Trophoblast cell (in vitro differentiated cells and primary cell): ENCODE measurements around the gene MTMR1.

ENCODE experiments used
- DNase-seq, 2 donors: peaks; one replicate each; pipeline ENCODE4 v3.0.0-alpha.2; 2016
- H2AFZ ChIP-seq: 2 replicates; pipeline ENCODE4 v1.6.1; 2013; ENCODE audit warnings: low read length, moderate library complexity, mild to moderate bottlenecking; ENCODE audit not compliant: insufficient read depth, poor library complexity
- H2AK5ac ChIP-seq: 2 replicates; pipeline ENCODE4 v1.6.1; 2013; ENCODE audit warnings: mild to moderate bottlenecking, low read length
- H2BK120ac ChIP-seq: 2 replicates; pipeline ENCODE4 v1.6.1; 2013; ENCODE audit warnings: low read length, mild to moderate bottlenecking, moderate library complexity; ENCODE audit not compliant: insufficient read depth, poor library complexity
- H2BK12ac ChIP-seq: 2 replicates; pipeline ENCODE4 v1.6.1; 2013; ENCODE audit warnings: mild to moderate bottlenecking, low read length, moderate library complexity
- H2BK5ac ChIP-seq: 2 replicates; pipeline ENCODE4 v1.6.1; 2013; ENCODE audit warnings: low read length, low read depth, moderate library complexity, mild to moderate bottlenecking; ENCODE audit not compliant: poor library complexity
- H3K14ac ChIP-seq: 2 replicates; pipeline ENCODE4 v1.6.1; 2013; ENCODE audit warnings: mild to moderate bottlenecking, low read length
- H3K18ac ChIP-seq: 2 replicates; pipeline ENCODE4 v1.6.1; 2013; ENCODE audit warnings: mild to moderate bottlenecking, low read length
- H3K23ac ChIP-seq: 2 replicates; pipeline ENCODE4 v1.6.1; 2013; ENCODE audit warnings: low read length
- H3K27ac ChIP-seq: 2 replicates; pipeline ENCODE4 v1.5.1; 2013; ENCODE audit warnings: low read depth, mild to moderate bottlenecking, inconsistent platforms, low read length, moderate library complexity
- H3K27me3 ChIP-seq: 2 replicates; pipeline ENCODE4 v1.6.1; 2013; ENCODE audit warnings: inconsistent platforms, mild to moderate bottlenecking, low read length, moderate library complexity; ENCODE audit not compliant: insufficient read depth
- H3K36me3 ChIP-seq, 2 experiments: 1 replicate in 1 of 2; 2 replicates in 1 of 2; pipeline ENCODE4 v1.6.1; 2013; ENCODE audit warnings: low read length in 2 of 2, mild to moderate bottlenecking in 2 of 2, moderate library complexity in 1 of 2; ENCODE audit not compliant: insufficient read depth in 2 of 2, control insufficient read depth in 1 of 2
- H3K4ac ChIP-seq: 2 replicates; pipeline ENCODE4 v1.6.1; 2013; ENCODE audit warnings: low read depth, mild to moderate bottlenecking, low read length, moderate library complexity
- H3K4me1 ChIP-seq, 2 experiments: 1 replicate in 1 of 2; 2 replicates in 1 of 2; pipeline ENCODE4 v1.6.1; 2013; ENCODE audit warnings: low read length in 2 of 2, mild to moderate bottlenecking in 2 of 2, moderate library complexity in 1 of 2; ENCODE audit not compliant: insufficient read depth in 2 of 2, control insufficient read depth in 1 of 2
- H3K4me2 ChIP-seq: 2 replicates; pipeline ENCODE4 v1.6.1; 2013; ENCODE audit warnings: inconsistent platforms, mild to moderate bottlenecking, low read length, moderate library complexity
- H3K4me3 ChIP-seq: 2 replicates; pipeline ENCODE4 v1.5.1; 2013; ENCODE audit warnings: mild to moderate bottlenecking, low read depth, low read length, inconsistent platforms
- H3K79me1 ChIP-seq: one replicate; pipeline ENCODE4 v1.6.1; 2013; ENCODE audit warnings: low read length
- H3K79me2 ChIP-seq: 2 replicates; pipeline ENCODE4 v1.6.1; 2013; ENCODE audit warnings: low read length, mild to moderate bottlenecking; ENCODE audit not compliant: control insufficient read depth, insufficient read depth, poor library complexity
- H3K9ac ChIP-seq: 2 replicates; pipeline ENCODE4 v1.6.1; 2013; ENCODE audit warnings: mild to moderate bottlenecking, low read length
- H3K9me3 ChIP-seq: 2 replicates; pipeline ENCODE4 v1.6.1; 2013; ENCODE audit warnings: low read depth, mild to moderate bottlenecking, control low read depth, inconsistent platforms, low read length; ENCODE audit not compliant: insufficient read depth
- H4K12ac ChIP-seq: 2 replicates; pipeline ENCODE4 v1.6.1; 2013; ENCODE audit warnings: low read depth, mild to moderate bottlenecking, low read length, moderate library complexity
- H4K8ac ChIP-seq: 2 replicates; pipeline ENCODE4 v1.6.1; 2013; ENCODE audit warnings: low read depth, mild to moderate bottlenecking, low read length, moderate library complexity
- H4K91ac ChIP-seq: one replicate; pipeline ENCODE4 v1.6.1; 2013; ENCODE audit warnings: low read depth, mild to moderate bottlenecking, low read length, moderate library complexity
- WGBS: extraction: QIAGEN DNeasy Blood & Tissue Kit; methylation state at CpG from one replicate; pipeline ENCODE4 v1.1.7; 2013; ENCODE audit warnings: missing lambda C conversion rate; ENCODE audit not compliant: insufficient read length, insufficient coverage; ENCODE audit errors: extremely low coverage; 5-methylcytosine and 5-hydroxymethylcytosine counted together

MTMR1 gene

DNA sequence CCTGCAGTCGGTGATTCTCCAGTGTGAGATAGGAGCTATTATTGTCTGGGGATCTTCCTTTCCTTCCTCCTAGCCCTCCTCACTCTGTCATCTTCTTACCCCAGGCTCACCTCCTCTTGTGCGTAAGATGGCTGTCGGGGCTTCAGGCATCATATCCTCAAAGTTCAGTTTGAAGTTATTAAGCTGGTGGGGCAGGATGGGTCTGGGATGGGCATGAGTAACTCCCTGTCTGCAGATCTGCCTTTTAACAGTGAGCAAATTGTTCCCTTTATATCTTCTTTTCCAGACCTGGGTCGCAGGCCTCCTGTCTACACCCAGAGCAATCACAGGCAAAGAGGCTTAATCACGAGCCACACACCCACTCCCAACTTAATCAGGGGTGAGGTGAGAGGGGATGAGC lies 900 bp upstream of the MTMR1 start:
- no peak overlapping the region for H4K12ac ChIP-seq
- no peak overlapping the region for H2AFZ ChIP-seq
- H3K18ac ChIP-seq = no peak overlapping the region
- peaks cover 5% of the 10 kb centered on the region for H3K79me2 ChIP-seq
- peaks cover 13% of the 10 kb centered on the region for H3K79me1 ChIP-seq
- no peak overlapping the region for H2BK12ac ChIP-seq
- H3K9ac ChIP-seq = no peak overlapping the region
- no peaks in the 10 kb centered on the region for H3K27me3 ChIP-seq
- no peak overlapping the region for H2AK5ac ChIP-seq
- H3K4me3 ChIP-seq = no peak overlapping the region
- H3K4me2 ChIP-seq = peak overlapping the region; percentile 81
- H3K4ac ChIP-seq = no peak overlapping the region
- no peak overlapping the region for H3K27ac ChIP-seq
- H3K36me3 ChIP-seq = no peaks in the 10 kb centered on the region
- H3K4me1 ChIP-seq = peaks cover 11 to 18% of the 10 kb centered on the region in 2 experiments
- no peak overlapping the region for H3K23ac ChIP-seq
- H4K8ac ChIP-seq = no peak overlapping the region
- no peaks in the 10 kb centered on the region for H3K9me3 ChIP-seq
- no peak overlapping the region for H2BK120ac ChIP-seq
- no peak overlapping the region for H2BK5ac ChIP-seq
- H4K91ac ChIP-seq = no peak overlapping the region
- no peak overlapping the region for H3K14ac ChIP-seq
- DNase-seq = no peak
- WGBS = no CpG with 5 or more reads among the region's 5 CpGs

DNA sequence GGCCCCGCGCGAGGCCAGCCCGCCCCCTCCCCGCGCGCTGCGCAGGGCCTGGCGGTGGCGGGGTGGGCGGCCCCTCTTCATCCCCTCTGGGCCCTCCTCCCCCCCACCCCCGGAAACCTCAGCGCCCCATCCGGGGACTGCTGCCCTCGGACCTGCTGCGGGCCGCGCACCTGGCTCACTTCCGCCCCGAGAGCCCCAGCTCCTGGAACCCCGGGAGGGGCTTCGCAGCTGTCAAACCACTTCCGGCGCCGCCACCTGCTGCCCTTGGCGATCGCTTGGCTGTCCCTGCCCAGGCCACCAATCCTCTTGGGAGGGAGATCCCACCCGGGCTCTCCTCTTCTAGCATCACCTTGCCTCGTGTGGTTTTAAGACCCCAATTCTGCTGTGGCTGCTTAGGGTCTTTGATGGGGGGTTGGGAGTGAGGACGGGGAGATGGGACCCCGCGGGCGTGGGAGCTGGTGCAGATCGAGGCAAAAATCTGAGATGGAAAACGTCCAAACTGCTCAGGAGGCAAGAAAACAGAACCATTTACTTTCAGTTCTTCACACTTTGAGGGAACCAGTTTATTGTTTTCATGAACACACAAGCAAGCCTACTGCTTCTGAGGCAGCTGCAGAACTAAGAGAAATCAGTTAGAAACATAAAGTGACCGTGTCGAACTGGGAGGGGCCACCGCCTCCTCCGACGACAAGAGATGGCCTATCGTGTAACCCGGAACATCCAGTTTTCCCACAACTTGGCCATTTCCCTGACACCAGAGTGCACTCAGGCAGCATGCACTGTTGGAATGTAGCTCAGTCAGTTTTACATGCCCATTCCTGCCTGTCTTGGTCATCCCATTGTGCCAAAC lies 754 bp downstream of the MTMR1 start:
- no peak overlapping the region for H2BK5ac ChIP-seq
- no peak overlapping the region for H3K18ac ChIP-seq
- H4K91ac ChIP-seq = peak overlapping the region; percentile 89
- H3K79me2 ChIP-seq = peaks cover 5% of the 10 kb centered on the region
- no peak overlapping the region for H3K23ac ChIP-seq
- H3K4ac ChIP-seq = no peak overlapping the region
- H2BK12ac ChIP-seq = no peak overlapping the region
- no peaks in the 10 kb centered on the region for H3K9me3 ChIP-seq
- H3K27ac ChIP-seq = peak overlapping the region; percentile 91
- peaks cover 13% of the 10 kb centered on the region for H3K79me1 ChIP-seq
- H3K4me2 ChIP-seq = peak overlapping the region; percentile 83
- peak overlapping the region; percentile 35 for H4K8ac ChIP-seq
- peak; percentile 87 to 92 for DNase-seq
- H3K36me3 ChIP-seq = no peaks in the 10 kb centered on the region
- no peak overlapping the region for H3K14ac ChIP-seq
- H4K12ac ChIP-seq = peak overlapping the region; percentile 12
- H2AFZ ChIP-seq = no peak overlapping the region
- H2BK120ac ChIP-seq = no peak overlapping the region
- no peaks in the 10 kb centered on the region for H3K27me3 ChIP-seq
- no CpG with 5 or more reads among the region's 42 CpGs for WGBS
- H3K9ac ChIP-seq = peak overlapping the region; percentile 47
- H3K4me3 ChIP-seq = peak overlapping the region; percentile 80
- H3K4me1 ChIP-seq = peaks cover 11 to 15% of the 10 kb centered on the region in 2 experiments
- H2AK5ac ChIP-seq = no peak overlapping the region

DNA sequence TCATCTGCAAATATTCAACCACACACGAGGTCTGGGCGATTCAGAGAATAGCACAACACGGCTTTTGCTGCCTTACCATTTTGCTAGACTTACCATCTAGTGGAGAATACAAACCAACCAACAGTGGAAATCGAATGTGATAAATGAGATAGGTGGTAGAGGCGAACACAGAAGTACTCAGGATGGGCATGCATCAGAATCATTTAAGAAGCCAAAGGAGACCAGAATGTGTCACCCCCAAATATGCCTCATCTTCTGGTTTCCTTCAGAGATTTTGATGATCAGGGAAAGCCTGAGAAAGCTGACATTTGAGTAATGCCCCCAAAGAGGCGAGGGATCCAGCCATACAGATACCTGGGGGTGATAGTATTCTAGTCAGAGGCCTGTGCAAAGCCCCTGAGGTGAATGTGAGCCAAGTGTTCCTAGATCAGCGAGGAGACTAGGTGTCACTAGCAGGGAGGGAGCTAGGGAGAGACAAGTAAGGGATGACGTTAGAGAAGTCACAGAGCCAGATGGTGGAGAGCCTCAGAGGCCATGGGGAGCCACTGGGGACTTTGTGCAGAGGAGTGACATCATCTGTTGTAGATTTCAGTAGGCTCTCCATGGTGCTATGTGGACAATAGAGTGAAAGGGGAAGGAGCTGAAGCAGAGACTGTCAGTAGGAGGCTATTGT lies 1.7 kb downstream of the MTMR1 start:
- Histone ChIP-seq H4K8ac (peak overlapping the region; percentile 49), H2AFZ (no peak overlapping the region), H3K18ac (no peak overlapping the region), H2BK120ac (peak overlapping the region; percentile 60), H3K9me3 (no peaks in the 10 kb centered on the region), H3K36me3 (no peaks in the 10 kb centered on the region), H4K12ac (no peak overlapping the region), H3K79me1 (peaks cover 13% of the 10 kb centered on the region), H3K27me3 (no peaks in the 10 kb centered on the region), H2BK5ac (peak overlapping the region; percentile 69), H3K9ac (no peak overlapping the region), H4K91ac (peak overlapping the region; percentile 84), H2AK5ac (peak overlapping the region; percentile 62), H3K79me2 (peaks cover 5% of the 10 kb centered on the region), H3K23ac (no peak overlapping the region), H3K4me1 (peaks cover 11 to 15% of the 10 kb centered on the region in 2 experiments), H3K4me2 (peak overlapping the region; percentile 16), H3K14ac (peak overlapping the region; percentile 56), H3K27ac (peak overlapping the region; percentile 82), H3K4me3 (no peak overlapping the region), H2BK12ac (peak overlapping the region; percentile 84), H3K4ac (peak overlapping the region; percentile 89)
- no peak for DNase-seq
- WGBS = no CpG with 5 or more reads among the region's 8 CpGs

DNA sequence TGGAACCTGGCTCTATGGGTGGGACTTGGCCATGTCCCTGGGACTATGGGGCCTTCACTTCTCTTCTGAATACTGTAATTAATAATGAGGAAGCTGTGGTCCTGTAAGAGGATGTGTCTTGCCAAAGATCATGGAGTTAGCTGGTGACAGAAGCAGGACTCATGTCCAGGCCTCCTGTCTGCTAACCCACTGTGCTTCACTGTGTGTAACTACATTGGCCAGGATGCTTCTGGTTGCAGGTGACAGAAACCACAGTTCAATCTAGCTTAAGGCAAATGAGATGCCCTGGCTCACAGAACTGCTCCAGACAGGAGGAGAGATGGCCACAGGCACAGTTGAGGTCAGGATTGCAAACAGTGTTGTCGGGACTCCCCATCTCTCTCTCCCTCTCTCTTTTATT lies 3.1 kb downstream of the MTMR1 start:
- H3K79me1 ChIP-seq = peaks cover 13% of the 10 kb centered on the region
- no peak overlapping the region for H4K12ac ChIP-seq
- H3K4me3 ChIP-seq = no peak overlapping the region
- no peak for DNase-seq
- no peak overlapping the region for H3K18ac ChIP-seq
- H3K14ac ChIP-seq = no peak overlapping the region
- H3K4ac ChIP-seq = no peak overlapping the region
- H2AK5ac ChIP-seq = no peak overlapping the region
- no peaks in the 10 kb centered on the region for H3K9me3 ChIP-seq
- no peak overlapping the region for H2BK120ac ChIP-seq
- no peak overlapping the region for H3K27ac ChIP-seq
- no CpG with 5 or more reads among the region's 1 CpG for WGBS
- no peak overlapping the region for H3K23ac ChIP-seq
- no peak overlapping the region for H3K4me2 ChIP-seq
- H3K79me2 ChIP-seq = peaks cover 5% of the 10 kb centered on the region
- no peak overlapping the region for H2BK12ac ChIP-seq
- no peak overlapping the region for H4K91ac ChIP-seq
- no peak overlapping the region for H2BK5ac ChIP-seq
- H3K9ac ChIP-seq = no peak overlapping the region
- H3K36me3 ChIP-seq = peaks cover 2% of the 10 kb centered on the region in 2 experiments
- H3K27me3 ChIP-seq = no peaks in the 10 kb centered on the region
- no peak overlapping the region for H2AFZ ChIP-seq
- no peak overlapping the region for H4K8ac ChIP-seq
- H3K4me1 ChIP-seq = peaks cover 11 to 15% of the 10 kb centered on the region in 2 experiments
